ENCODE measurements around the gene EFNA2. TPM values are rescaled to one million over a fixed set of nuclear protein-coding genes. Genes with fewer than 3 reads are reported as not detected.

Gene EFNA2
- total RNA-seq, 1 donor from 2014 or later = 15.0 TPM

GRCh38 chr19:1269478-1270212 is 16.0 kb upstream of the EFNA2 start:
- peak overlapping the region; percentile 95 for H3K27ac Mint-ChIP-seq
- TF ChIP-seq CTCF (IDR thresholded peaks at IDR 0.05; ENCODE audit: unreplicated experiment) = no peak
- H3K36me3 Mint-ChIP-seq = peaks cover 20% of the 10 kb centered on the region
- H3K27me3 Mint-ChIP-seq (ENCODE audit: low read depth) = peaks cover 4% of the 10 kb centered on the region
- H3K9me3 Mint-ChIP-seq = no peaks in the 10 kb centered on the region
- peak overlapping the region; percentile 81 for H3K4me3 Mint-ChIP-seq
- peaks cover 70% of the 10 kb centered on the region for H3K4me1 Mint-ChIP-seq
- peak; percentile 81 to 87 for DNase-seq (ENCODE audit: low spot score in 2 of 2, unreplicated experiment in 2 of 2)

GRCh38 chr19:1270213-1270853 is 15.3 kb upstream of the EFNA2 start:
- H3K36me3 Mint-ChIP-seq = peaks cover 20% of the 10 kb centered on the region
- H3K27ac Mint-ChIP-seq = peak overlapping the region; percentile 95
- H3K27me3 Mint-ChIP-seq (ENCODE audit: low read depth) = peaks cover 4% of the 10 kb centered on the region
- H3K4me3 Mint-ChIP-seq = peak overlapping the region; percentile 81
- H3K9me3 Mint-ChIP-seq = no peaks in the 10 kb centered on the region
- no peak for DNase-seq (ENCODE audit: low spot score in 2 of 2, unreplicated experiment in 2 of 2)
- H3K4me1 Mint-ChIP-seq = peaks cover 67% of the 10 kb centered on the region
- no peak for TF ChIP-seq CTCF (IDR thresholded peaks at IDR 0.05; ENCODE audit: unreplicated experiment)

- Mint-ChIP-seq H3K36me3 (peaks cover 20% of the 10 kb centered on the region), H3K27ac (peak overlapping the region; percentile 95), H3K4me1 (peaks cover 62% of the 10 kb centered on the region), H3K9me3 (no peaks in the 10 kb centered on the region), H3K27me3 (ENCODE audit: low read depth) (peaks cover 4% of the 10 kb centered on the region), H3K4me3 (peak overlapping the region; percentile 81)
- no peak for TF ChIP-seq CTCF (IDR thresholded peaks at IDR 0.05; ENCODE audit: unreplicated experiment)
- DNase-seq (ENCODE audit: low spot score in 2 of 2, unreplicated experiment in 2 of 2) = no peak
Measured at GRCh38 chr19:1270854-1271527, 14.7 kb upstream of the EFNA2 start.

GRCh38 chr19:1271528-1272422 is 13.9 kb upstream of the EFNA2 start:
- Mint-ChIP-seq H3K9me3 (no peaks in the 10 kb centered on the region), H3K4me1 (peaks cover 64% of the 10 kb centered on the region), H3K36me3 (peaks cover 20% of the 10 kb centered on the region), H3K4me3 (peak overlapping the region; percentile 81), H3K27me3 (ENCODE audit: low read depth) (peaks cover 4% of the 10 kb centered on the region), H3K27ac (peak overlapping the region; percentile 67)
- no peak for TF ChIP-seq CTCF (IDR thresholded peaks at IDR 0.05; ENCODE audit: unreplicated experiment)
- no peak for DNase-seq (ENCODE audit: low spot score in 2 of 2, unreplicated experiment in 2 of 2)

All from mesothelial cell of epicardium (in vitro differentiated cells).